ENCODE results near the gene C9orf85.

DNA sequence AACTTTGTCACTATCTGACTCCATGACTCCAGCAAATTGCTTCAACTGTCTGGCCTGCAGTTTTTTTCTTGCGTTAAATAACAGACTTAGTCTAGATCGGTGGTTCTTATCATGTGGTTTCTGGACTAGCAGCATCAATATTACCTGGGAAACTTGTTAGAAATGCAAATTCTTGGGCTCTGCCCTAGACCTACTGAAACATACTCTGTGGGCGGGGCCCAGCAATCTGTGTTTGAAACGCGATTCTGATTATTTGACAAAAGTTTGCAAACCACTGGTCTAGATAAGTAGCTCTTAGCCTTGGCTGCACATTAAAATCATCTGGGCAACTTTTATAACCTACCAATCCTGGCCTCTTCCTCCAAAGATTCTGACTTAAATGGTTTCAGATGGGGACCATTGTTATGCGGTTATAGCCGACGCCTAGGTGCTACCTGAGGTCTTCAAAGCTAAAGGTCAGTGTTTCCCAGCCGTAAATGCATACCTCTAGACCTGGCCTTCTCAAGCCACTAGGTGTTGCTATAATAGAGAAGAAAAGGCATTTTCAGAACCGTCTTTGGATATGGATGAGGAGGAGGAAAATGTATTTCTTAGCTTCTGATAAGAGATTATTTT is 74.0 kb downstream of the C9orf85 start:
- TF ChIP-seq, protein P1, sequence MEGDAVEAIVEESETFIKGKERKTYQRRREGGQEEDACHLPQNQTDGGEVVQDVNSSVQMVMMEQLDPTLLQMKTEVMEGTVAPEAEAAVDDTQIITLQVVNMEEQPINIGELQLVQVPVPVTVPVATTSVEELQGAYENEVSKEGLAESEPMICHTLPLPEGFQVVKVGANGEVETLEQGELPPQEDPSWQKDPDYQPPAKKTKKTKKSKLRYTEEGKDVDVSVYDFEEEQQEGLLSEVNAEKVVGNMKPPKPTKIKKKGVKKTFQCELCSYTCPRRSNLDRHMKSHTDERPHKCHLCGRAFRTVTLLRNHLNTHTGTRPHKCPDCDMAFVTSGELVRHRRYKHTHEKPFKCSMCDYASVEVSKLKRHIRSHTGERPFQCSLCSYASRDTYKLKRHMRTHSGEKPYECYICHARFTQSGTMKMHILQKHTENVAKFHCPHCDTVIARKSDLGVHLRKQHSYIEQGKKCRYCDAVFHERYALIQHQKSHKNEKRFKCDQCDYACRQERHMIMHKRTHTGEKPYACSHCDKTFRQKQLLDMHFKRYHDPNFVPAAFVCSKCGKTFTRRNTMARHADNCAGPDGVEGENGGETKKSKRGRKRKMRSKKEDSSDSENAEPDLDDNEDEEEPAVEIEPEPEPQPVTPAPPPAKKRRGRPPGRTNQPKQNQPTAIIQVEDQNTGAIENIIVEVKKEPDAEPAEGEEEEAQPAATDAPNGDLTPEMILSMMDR (IDR thresholded peaks at IDR 0.05): no peak
- TF ChIP-seq POLR2A (IDR thresholded peaks at IDR 0.05) (no peak), EP300 (IDR thresholded peaks at IDR 0.05) (no peak), POLR2AphosphoS5 (IDR thresholded peaks at IDR 0.05) (no peak)
